Kidney epithelial cell (primary cell): ENCODE measurements around the gene KAT6B. TPM values are rescaled to one million over a fixed set of nuclear protein-coding genes. Genes with fewer than 3 reads are reported as not detected.

Experiments
- DNase-seq: peaks from one replicate; pipeline ENCODE4 v3.0.0-alpha.2; 2010; ENCODE audit warnings: low read depth
- H3K27me3 ChIP-seq: 2 replicates; pipeline ENCODE4 v1.6.0; 2011; ENCODE audit warnings: low read length; ENCODE audit not compliant: control insufficient read depth, insufficient read depth
- H3K36me3 ChIP-seq: 2 replicates; pipeline ENCODE4 v1.5.1; 2011; ENCODE audit warnings: low read length; ENCODE audit not compliant: control insufficient read depth, insufficient read depth
- H3K4me3 ChIP-seq: 2 replicates; pipeline ENCODE4 v1.5.1; 2011; ENCODE audit warnings: low read depth, mild to moderate bottlenecking, control low read depth, low read length
- total RNA-seq: library from RNA; depleted of rRNA; stranded (reverse); fragments of >200 nt; gene quantifications from 2 replicates; pipeline ENCODE4 v1.2.3, GENCODE V29; 2015
- TF ChIP-seq, protein P1 (sequence below): IDR thresholded peaks from 2 replicates; pipeline ENCODE4 v1.5.1; 2011; ENCODE audit warnings: mild to moderate bottlenecking, moderate library complexity, low read length, control low read depth, inconsistent platforms; ENCODE audit not compliant: insufficient read depth, poor library complexity, severe bottlenecking

KAT6B gene
- total RNA-seq, 1 donor from 2014 or later = 8.0 TPM

- Histone ChIP-seq H3K27me3 (no peaks in the 10 kb centered on the region), H3K4me3 (no peak overlapping the region), H3K36me3 (no peaks in the 10 kb centered on the region)
- no peak for DNase-seq
- TF ChIP-seq, protein P1, sequence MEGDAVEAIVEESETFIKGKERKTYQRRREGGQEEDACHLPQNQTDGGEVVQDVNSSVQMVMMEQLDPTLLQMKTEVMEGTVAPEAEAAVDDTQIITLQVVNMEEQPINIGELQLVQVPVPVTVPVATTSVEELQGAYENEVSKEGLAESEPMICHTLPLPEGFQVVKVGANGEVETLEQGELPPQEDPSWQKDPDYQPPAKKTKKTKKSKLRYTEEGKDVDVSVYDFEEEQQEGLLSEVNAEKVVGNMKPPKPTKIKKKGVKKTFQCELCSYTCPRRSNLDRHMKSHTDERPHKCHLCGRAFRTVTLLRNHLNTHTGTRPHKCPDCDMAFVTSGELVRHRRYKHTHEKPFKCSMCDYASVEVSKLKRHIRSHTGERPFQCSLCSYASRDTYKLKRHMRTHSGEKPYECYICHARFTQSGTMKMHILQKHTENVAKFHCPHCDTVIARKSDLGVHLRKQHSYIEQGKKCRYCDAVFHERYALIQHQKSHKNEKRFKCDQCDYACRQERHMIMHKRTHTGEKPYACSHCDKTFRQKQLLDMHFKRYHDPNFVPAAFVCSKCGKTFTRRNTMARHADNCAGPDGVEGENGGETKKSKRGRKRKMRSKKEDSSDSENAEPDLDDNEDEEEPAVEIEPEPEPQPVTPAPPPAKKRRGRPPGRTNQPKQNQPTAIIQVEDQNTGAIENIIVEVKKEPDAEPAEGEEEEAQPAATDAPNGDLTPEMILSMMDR = no peak
Measured at GRCh38 chr10:74896788-74897527, 70.6 kb downstream of the KAT6B start.

GRCh38 chr10:74898201-74898976 lies 72.0 kb downstream of the KAT6B start:
- no peak for DNase-seq
- H3K4me3 ChIP-seq = no peak overlapping the region

GRCh38 chr10:74900297-74900696 lies 73.9 kb downstream of the KAT6B start:
- no peak for DNase-seq
- Histone ChIP-seq H3K4me3 (no peak overlapping the region), H3K36me3 (no peaks in the 10 kb centered on the region), H3K27me3 (no peaks in the 10 kb centered on the region)
- TF ChIP-seq, protein P1 = no peak

More at GRCh38 chr10:74898201-74898976, 72.0 kb downstream of the KAT6B start:
- TF ChIP-seq, protein P1 = no peak
- H3K36me3 ChIP-seq = no peaks in the 10 kb centered on the region
- H3K27me3 ChIP-seq = no peaks in the 10 kb centered on the region

DNA sequence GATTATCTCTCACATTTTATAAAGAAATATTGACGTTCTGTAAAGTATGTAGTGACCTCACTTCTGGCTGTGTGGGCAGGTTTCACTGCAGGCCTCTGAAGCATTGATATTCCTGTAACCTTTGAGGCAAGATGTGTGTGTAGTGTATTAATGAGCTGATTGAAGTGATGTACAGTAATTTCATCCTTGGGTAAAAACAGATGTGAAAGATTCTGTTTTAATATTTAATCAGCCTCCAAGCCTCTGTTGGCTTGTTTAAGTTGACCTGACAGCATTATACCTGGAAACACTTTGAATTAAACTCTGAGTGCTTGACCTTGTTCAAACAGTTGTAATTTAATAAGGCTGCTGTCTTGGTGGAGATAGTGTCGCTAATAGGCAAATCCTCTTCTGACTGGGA lies 74.9 kb downstream of the KAT6B start:
- TF ChIP-seq, protein P1 = no peak
- Histone ChIP-seq H3K4me3 (no peak overlapping the region), H3K36me3 (no peaks in the 10 kb centered on the region), H3K27me3 (no peaks in the 10 kb centered on the region)
- no peak for DNase-seq

- no peaks in the 10 kb centered on the region for H3K27me3 ChIP-seq
- DNase-seq = no peak
- TF ChIP-seq, protein P1 = no peak
- H3K36me3 ChIP-seq = no peaks in the 10 kb centered on the region
- no peak overlapping the region for H3K4me3 ChIP-seq
Measured at GRCh38 chr10:74901867-74902450, 75.6 kb downstream of the KAT6B start.
